HepG2 (cell line): ENCODE data around the gene ARHGAP23. TPM values are rescaled to one million over a fixed set of nuclear protein-coding genes. Genes with fewer than 3 reads are reported as not detected.
A peak's percentile ranks its signal among the peaks of the same experiment; 100 is the strongest.

Experiments
- ADNP ChIP-seq: sonication (generic); formaldehyde crosslinking; IDR thresholded peaks from 2 replicates; pipeline ENCODE4 v1.4.0; 2020; ENCODE audit warnings: missing genetic modification reagents
- HNRNPL ChIP-seq: fragments of 200-400 bp; formaldehyde crosslinking; IDR thresholded peaks from 2 replicates; pipeline ENCODE4 v1.6.1; 2017; ENCODE audit warnings: mild to moderate bottlenecking, low read depth, low read length
- KLF13 ChIP-seq: sonication (generic); formaldehyde crosslinking; IDR thresholded peaks from 2 replicates; pipeline ENCODE4 v1.4.0; 2020; ENCODE audit warnings: mild to moderate bottlenecking, missing genetic modification reagents
- MIXL1 ChIP-seq: IDR thresholded peaks from 2 replicates; pipeline ENCODE4 v1.6.1; 2016
- MXI1 ChIP-seq: IDR thresholded peaks from 3 replicates; pipeline ENCODE4 v1.6.1; 2012; ENCODE audit warnings: low read depth, low read length, inconsistent platforms, borderline replicate concordance
- NCOA2 ChIP-seq: sonication (generic); formaldehyde crosslinking; IDR thresholded peaks from 2 replicates; pipeline ENCODE4 v1.8.0; 2022; ENCODE audit warnings: inconsistent platforms
- NR2C2 ChIP-seq: sonication (generic); formaldehyde crosslinking; IDR thresholded peaks from 2 replicates; pipeline ENCODE4 v1.4.0; 2020; ENCODE audit warnings: missing genetic modification reagents, mild to moderate bottlenecking, moderate library complexity, borderline replicate concordance
- PPARG ChIP-seq: conservative IDR thresholded peaks from 2 replicates; pipeline ENCODE4 v1.6.1; 2016; ENCODE audit warnings: missing biosample characterization, missing genetic modification reagents
- SATB2 ChIP-seq: sonication (generic); formaldehyde crosslinking; IDR thresholded peaks from 2 replicates; pipeline ENCODE4 v1.5.0; 2020; ENCODE audit warnings: missing genetic modification reagents
- SMARCC2 ChIP-seq: fragments of 450-650 bp; IDR thresholded peaks from 2 replicates; pipeline ENCODE4 v1.6.1; 2017; ENCODE audit warnings: antibody characterized with exemption, mild to moderate bottlenecking
- SMYD3 ChIP-seq: sonication (generic); formaldehyde crosslinking; IDR thresholded peaks from 2 replicates; pipeline ENCODE4 v1.8.1; 2023; ENCODE audit warnings: mild to moderate bottlenecking, missing genetic modification reagents
- SP4 ChIP-seq: sonication (generic); formaldehyde crosslinking; IDR thresholded peaks from 2 replicates; pipeline ENCODE4 v1.8.1; 2023; ENCODE audit warnings: mild to moderate bottlenecking, missing genetic modification reagents
- TGIF2 ChIP-seq: IDR thresholded peaks from 2 replicates; pipeline ENCODE4 v1.6.1; 2016; ENCODE audit warnings: control low read depth, missing compliant biosample characterization
- TMF1 ChIP-seq: sonication (generic); formaldehyde crosslinking; IDR thresholded peaks from 2 replicates; pipeline ENCODE4 v1.8.1; 2022; ENCODE audit warnings: low read depth, missing genetic modification reagents
- ZKSCAN5 ChIP-seq: sonication (generic); formaldehyde crosslinking; IDR thresholded peaks from 2 replicates; pipeline ENCODE4 v1.5.1; 2020; ENCODE audit warnings: mild to moderate bottlenecking, missing genetic modification reagents
- ZNF256 ChIP-seq: sonication (generic); formaldehyde crosslinking; conservative IDR thresholded peaks from 2 replicates; pipeline ENCODE4 v1.4.0; 2020; ENCODE audit warnings: missing genetic modification reagents
- ZNF317 ChIP-seq: sonication (generic); formaldehyde crosslinking; IDR thresholded peaks from 2 replicates; pipeline ENCODE4 v1.5.0; 2020; ENCODE audit warnings: mild to moderate bottlenecking, missing genetic modification reagents
- ZNF558 ChIP-seq: sonication (generic); formaldehyde crosslinking; IDR thresholded peaks from 2 replicates; pipeline ENCODE4 v1.9.0; 2022; ENCODE audit warnings: mild to moderate bottlenecking, missing genetic modification reagents, borderline replicate concordance
- polyA plus RNA-seq, 8 experiments: library from polyadenylated mRNA; depleted of rRNA in 3 of 8; stranded (reverse) in 7 of 8; unstranded in 1 of 8; fragments of >200 nt; fragmentation: Illumina TruSeq in 4 of 8; extraction: Trizol in 4 of 8; gene quantifications; 2 replicates each; pipeline versions ENCODE4 v1.2.1 to v1.2.3, GENCODE V29; 2011 to 2016; ENCODE audit warnings: low read depth in 4 of 8, missing spikeins in 1 of 8, mixed read lengths in 1 of 8; ENCODE audit not compliant: insufficient read depth in 1 of 8
- total RNA-seq, 5 experiments: library from RNA; depleted of rRNA; stranded (reverse); fragments of >200 nt; fragmentation: Illumina TruSeq; extraction: Trizol; gene quantifications; 2 replicates each; pipeline ENCODE4 v1.2.3, GENCODE V29; 2016; ENCODE audit warnings: low read depth in 1 of 5
- TF ChIP-seq, protein P1 (sequence below): sonication (generic); formaldehyde crosslinking; IDR thresholded peaks from 2 replicates; pipeline ENCODE4 v1.4.0; 2020; ENCODE audit warnings: missing genetic modification reagents
- TF ChIP-seq, protein P2 (sequence below): sonication (generic); formaldehyde crosslinking; IDR thresholded peaks from 2 replicates; pipeline ENCODE4 v1.4.0; 2020; ENCODE audit warnings: missing genetic modification reagents
- TF ChIP-seq, protein P3 (sequence below): sonication (generic); formaldehyde crosslinking; IDR thresholded peaks from 2 replicates; pipeline ENCODE4 v1.5.0; 2020; ENCODE audit warnings: mild to moderate bottlenecking, missing genetic modification reagents

ARHGAP23 gene
- total and polyA plus RNA-seq, 2 of the 13 experiments (the other 11 are each of a cell fraction or from before 2014, with no cell fraction given): 0.03 TPM; not detected in 1

DNA sequence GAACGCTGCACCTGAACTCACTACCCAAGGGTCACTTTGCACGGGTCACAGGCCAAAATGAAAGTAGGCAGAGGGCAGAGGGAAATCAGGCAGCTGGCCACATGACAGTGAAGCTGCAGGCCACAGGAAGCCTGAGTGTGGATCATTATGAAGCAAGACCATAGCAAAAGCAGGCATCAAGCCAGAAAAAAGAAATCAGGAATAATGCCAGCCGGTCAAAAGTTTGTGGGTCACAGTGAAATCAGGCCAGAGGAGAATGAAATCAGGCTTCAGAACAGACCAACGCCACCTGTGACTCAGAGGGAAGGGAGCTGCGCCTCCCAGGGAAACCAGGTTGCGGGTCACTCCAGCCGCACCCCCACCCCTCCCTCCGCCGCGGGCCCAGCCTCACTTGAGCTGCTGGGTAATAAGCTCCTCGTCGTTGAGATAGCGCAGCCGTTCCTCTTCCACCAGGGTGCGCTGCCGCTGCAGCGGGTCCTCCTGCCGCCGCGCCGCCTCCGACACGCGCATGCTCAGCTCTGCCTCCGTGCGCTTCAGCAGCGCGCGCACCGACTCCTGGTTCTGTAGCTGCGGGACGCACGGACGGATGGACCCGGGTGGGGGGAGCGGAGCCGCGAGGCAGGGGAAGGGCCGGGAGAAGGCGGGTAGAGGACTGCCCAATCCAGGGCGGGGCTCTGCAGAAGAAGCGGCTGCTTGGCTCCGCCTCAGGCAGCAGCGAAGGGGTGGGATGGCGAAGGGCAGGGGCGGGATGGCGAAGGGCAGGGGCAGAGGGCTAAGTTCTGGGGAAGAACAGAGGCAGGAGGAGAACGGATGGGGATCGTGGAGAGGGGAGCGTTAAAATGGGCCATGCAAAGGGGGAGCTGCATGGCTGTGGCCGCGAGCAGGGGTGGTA, 129.8 kb downstream of the ARHGAP23 start (continued):
- TF ChIP-seq, protein P1, sequence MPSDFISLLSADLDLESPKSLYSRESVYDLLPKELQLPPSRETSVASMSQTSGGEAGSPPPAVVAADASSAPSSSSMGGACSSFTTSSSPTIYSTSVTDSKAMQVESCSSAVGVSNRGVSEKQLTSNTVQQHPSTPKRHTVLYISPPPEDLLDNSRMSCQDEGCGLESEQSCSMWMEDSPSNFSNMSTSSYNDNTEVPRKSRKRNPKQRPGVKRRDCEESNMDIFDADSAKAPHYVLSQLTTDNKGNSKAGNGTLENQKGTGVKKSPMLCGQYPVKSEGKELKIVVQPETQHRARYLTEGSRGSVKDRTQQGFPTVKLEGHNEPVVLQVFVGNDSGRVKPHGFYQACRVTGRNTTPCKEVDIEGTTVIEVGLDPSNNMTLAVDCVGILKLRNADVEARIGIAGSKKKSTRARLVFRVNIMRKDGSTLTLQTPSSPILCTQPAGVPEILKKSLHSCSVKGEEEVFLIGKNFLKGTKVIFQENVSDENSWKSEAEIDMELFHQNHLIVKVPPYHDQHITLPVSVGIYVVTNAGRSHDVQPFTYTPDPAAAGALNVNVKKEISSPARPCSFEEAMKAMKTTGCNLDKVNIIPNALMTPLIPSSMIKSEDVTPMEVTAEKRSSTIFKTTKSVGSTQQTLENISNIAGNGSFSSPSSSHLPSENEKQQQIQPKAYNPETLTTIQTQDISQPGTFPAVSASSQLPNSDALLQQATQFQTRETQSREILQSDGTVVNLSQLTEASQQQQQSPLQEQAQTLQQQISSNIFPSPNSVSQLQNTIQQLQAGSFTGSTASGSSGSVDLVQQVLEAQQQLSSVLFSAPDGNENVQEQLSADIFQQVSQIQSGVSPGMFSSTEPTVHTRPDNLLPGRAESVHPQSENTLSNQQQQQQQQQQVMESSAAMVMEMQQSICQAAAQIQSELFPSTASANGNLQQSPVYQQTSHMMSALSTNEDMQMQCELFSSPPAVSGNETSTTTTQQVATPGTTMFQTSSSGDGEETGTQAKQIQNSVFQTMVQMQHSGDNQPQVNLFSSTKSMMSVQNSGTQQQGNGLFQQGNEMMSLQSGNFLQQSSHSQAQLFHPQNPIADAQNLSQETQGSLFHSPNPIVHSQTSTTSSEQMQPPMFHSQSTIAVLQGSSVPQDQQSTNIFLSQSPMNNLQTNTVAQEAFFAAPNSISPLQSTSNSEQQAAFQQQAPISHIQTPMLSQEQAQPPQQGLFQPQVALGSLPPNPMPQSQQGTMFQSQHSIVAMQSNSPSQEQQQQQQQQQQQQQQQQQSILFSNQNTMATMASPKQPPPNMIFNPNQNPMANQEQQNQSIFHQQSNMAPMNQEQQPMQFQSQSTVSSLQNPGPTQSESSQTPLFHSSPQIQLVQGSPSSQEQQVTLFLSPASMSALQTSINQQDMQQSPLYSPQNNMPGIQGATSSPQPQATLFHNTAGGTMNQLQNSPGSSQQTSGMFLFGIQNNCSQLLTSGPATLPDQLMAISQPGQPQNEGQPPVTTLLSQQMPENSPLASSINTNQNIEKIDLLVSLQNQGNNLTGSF: no peak
- TF ChIP-seq SP4 (CRISPR knock-in tag): no peak; the same call in 1 of the 2 replicates
- TF ChIP-seq TMF1 (CRISPR knock-in tag): peak; percentile 85; the same call in 1 of the 2 replicates
- TF ChIP-seq, protein P2, sequence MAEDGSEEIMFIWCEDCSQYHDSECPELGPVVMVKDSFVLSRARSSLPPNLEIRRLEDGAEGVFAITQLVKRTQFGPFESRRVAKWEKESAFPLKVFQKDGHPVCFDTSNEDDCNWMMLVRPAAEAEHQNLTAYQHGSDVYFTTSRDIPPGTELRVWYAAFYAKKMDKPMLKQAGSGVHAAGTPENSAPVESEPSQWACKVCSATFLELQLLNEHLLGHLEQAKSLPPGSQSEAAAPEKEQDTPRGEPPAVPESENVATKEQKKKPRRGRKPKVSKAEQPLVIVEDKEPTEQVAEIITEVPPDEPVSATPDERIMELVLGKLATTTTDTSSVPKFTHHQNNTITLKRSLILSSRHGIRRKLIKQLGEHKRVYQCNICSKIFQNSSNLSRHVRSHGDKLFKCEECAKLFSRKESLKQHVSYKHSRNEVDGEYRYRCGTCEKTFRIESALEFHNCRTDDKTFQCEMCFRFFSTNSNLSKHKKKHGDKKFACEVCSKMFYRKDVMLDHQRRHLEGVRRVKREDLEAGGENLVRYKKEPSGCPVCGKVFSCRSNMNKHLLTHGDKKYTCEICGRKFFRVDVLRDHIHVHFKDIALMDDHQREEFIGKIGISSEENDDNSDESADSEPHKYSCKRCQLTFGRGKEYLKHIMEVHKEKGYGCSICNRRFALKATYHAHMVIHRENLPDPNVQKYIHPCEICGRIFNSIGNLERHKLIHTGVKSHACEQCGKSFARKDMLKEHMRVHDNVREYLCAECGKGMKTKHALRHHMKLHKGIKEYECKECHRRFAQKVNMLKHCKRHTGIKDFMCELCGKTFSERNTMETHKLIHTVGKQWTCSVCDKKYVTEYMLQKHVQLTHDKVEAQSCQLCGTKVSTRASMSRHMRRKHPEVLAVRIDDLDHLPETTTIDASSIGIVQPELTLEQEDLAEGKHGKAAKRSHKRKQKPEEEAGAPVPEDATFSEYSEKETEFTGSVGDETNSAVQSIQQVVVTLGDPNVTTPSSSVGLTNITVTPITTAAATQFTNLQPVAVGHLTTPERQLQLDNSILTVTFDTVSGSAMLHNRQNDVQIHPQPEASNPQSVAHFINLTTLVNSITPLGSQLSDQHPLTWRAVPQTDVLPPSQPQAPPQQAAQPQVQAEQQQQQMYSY (CRISPR knock-in tag): no peak
- TF ChIP-seq, protein P3, sequence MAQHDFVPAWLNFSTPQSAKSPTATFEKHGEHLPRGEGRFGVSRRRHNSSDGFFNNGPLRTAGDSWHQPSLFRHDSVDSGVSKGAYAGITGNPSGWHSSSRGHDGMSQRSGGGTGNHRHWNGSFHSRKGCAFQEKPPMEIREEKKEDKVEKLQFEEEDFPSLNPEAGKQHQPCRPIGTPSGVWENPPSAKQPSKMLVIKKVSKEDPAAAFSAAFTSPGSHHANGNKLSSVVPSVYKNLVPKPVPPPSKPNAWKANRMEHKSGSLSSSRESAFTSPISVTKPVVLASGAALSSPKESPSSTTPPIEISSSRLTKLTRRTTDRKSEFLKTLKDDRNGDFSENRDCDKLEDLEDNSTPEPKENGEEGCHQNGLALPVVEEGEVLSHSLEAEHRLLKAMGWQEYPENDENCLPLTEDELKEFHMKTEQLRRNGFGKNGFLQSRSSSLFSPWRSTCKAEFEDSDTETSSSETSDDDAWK (CRISPR knock-in tag): no peak
- TF ChIP-seq SMYD3 (CRISPR knock-in tag): no peak
- no peak for TF ChIP-seq SMARCC2
- no peak for TF ChIP-seq TGIF2 (CRISPR knock-in tag)
- TF ChIP-seq MXI1: no peak
- TF ChIP-seq ZKSCAN5 (CRISPR knock-in tag): no peak; the same call in 1 of the 2 replicates
- no peak for TF ChIP-seq ZNF256 (CRISPR knock-in tag)
- no peak for TF ChIP-seq ZNF558 (CRISPR knock-in tag)
- no peak for TF ChIP-seq SATB2 (CRISPR knock-in tag)
- no peak for TF ChIP-seq NR2C2 (CRISPR knock-in tag)
- no peak for TF ChIP-seq ADNP
- TF ChIP-seq ZNF317 (CRISPR knock-in tag): peak; percentile 67; the same call in 1 of the 2 replicates
- 0 out of 2 replicates have a peak, but pooled peaks have one; percentile 38 for TF ChIP-seq HNRNPL
- TF ChIP-seq KLF13 (CRISPR knock-in tag): no peak
- TF ChIP-seq MIXL1 (CRISPR knock-in tag): 0 out of 2 replicates have a peak, but pooled peaks have one; percentile 32
- 0 out of 2 replicates have a peak, but pooled peaks have one; percentile 25 for TF ChIP-seq NCOA2 (CRISPR knock-in tag)
- peak; percentile 76 for TF ChIP-seq PPARG (CRISPR knock-in tag)
